Large intestine (tissue), 3 donors: ENCODE data around the gene C10orf71. TPM values are rescaled to one million over a fixed set of nuclear protein-coding genes. Genes with fewer than 3 reads are reported as not detected.

ENCODE experiments used
- DNase-seq, 2 donors: peaks; one replicate each; pipeline versions ENCODE4 v3.0.0 to v3.0.0-alpha.2; 2013
- H3K27ac ChIP-seq: one replicate; pipeline ENCODE4 v1.5.1; 2013; ENCODE audit warnings: low read length
- H3K27me3 ChIP-seq: 2 replicates; pipeline ENCODE4 v1.6.1; 2013; ENCODE audit warnings: low read length; ENCODE audit not compliant: control insufficient read depth, insufficient read depth
- H3K36me3 ChIP-seq: 2 replicates; pipeline ENCODE4 v1.6.1; 2013; ENCODE audit warnings: low read length; ENCODE audit not compliant: control insufficient read depth, insufficient read depth
- H3K4me1 ChIP-seq: one replicate; pipeline ENCODE4 v1.6.1; 2013; ENCODE audit warnings: low read length; ENCODE audit not compliant: control insufficient read depth, insufficient read depth
- H3K4me3 ChIP-seq: one replicate; pipeline ENCODE4 v1.5.1; 2013; ENCODE audit warnings: low read length
- H3K9me3 ChIP-seq: one replicate; pipeline ENCODE4 v1.6.1; 2013; ENCODE audit warnings: mild to moderate bottlenecking, low read depth, low read length, moderate library complexity; ENCODE audit not compliant: control insufficient read depth
- WGBS: methylation state at CpG from one replicate; pipeline ENCODE4 v1.1.5; 2013; ENCODE audit warnings: low lambda C conversion rate; ENCODE audit not compliant: insufficient coverage; 5-methylcytosine and 5-hydroxymethylcytosine counted together
- polyA plus RNA-seq: library from polyadenylated mRNA; unstranded; fragments of 120-200 nt; gene quantifications from one replicate; pipeline ENCODE4 v1.2.1, GENCODE V29; 2013

The C10orf71 gene
- polyA plus RNA-seq, 1 donor, result 0.01 TPM

DNA sequence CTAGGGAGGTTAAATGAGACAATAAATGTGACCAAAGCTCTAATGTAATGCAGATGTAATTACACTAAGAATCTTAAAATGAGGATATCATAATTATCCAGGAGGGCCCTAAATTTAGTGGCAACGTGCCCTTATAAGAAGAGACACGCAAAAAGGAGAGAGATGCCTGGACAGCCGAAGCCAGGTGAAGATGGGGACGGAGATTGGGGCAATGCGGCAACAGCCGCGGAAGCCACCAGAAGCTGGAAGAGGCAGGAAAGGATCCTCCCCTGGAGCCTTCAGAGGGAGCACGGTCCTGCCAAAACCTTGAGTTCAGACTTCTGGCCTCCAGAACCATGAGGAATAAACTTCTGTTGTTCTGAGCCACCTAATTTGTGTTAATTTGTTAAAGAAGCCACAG is 25.3 kb upstream of the C10orf71 start:
- Histone ChIP-seq H3K36me3 (no peaks in the 10 kb centered on the region), H3K27me3 (peaks cover 3% of the 10 kb centered on the region), H3K4me3 (no peak overlapping the region), H3K9me3 (no peaks in the 10 kb centered on the region), H3K4me1 (no peaks in the 10 kb centered on the region), H3K27ac (no peak overlapping the region)
- WGBS, result 100% methylated on average over 4 of the region's 8 CpGs
- DNase-seq, result no peak

DNA sequence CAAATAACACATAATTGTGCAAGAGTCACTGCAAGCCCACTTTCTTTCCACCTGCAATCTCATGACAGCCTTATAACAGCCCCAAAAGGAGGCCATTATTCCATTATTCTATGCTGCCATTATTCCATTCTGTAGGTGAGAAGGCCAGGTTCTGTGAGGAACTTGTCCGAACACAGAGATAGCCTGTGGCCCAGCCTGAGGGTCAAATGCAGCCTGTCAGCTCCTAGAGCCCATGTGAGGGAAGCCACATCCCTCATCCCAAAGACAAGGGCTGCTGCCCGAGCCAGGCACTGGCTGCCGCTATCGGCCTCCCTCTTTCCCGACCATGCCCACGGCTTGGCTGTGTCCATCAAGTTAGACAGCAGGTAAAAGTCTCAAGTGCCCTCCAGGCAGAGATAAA is 24.1 kb upstream of the C10orf71 start:
- Histone ChIP-seq H3K4me1 (no peaks in the 10 kb centered on the region), H3K27ac (no peak overlapping the region), H3K4me3 (no peak overlapping the region), H3K9me3 (no peaks in the 10 kb centered on the region), H3K36me3 (no peaks in the 10 kb centered on the region), H3K27me3 (peaks cover 3% of the 10 kb centered on the region)
- WGBS, result no CpG with 5 or more reads among the region's 6 CpGs
- DNase-seq, result no peak

DNA sequence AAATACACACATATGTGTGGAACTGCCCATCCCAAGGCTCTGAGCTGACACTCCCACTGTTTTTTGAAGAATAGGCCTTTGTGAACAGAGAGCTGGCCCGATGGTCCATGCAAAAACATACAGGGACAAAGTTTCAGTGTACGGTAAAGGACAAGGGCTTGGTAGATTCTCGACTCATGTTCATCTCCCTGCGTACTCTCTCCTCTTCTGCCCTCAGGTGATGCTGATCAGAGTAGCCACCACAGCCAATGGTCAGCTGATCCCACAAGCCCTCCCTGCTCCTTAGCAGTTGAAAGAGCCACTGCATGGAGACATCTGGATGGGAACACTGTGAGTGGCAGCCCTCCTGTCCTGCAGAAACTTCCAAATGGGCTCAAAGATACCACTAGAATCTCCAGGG is 23.1 kb upstream of the C10orf71 start:
- H3K4me3 ChIP-seq, result no peak overlapping the region
- no peaks in the 10 kb centered on the region for H3K4me1 ChIP-seq
- WGBS, result no CpG with 5 or more reads among the region's 4 CpGs
- peaks cover 3% of the 10 kb centered on the region for H3K27me3 ChIP-seq
- H3K36me3 ChIP-seq, result no peaks in the 10 kb centered on the region
- no peaks in the 10 kb centered on the region for H3K9me3 ChIP-seq
- DNase-seq, result no peak
- no peak overlapping the region for H3K27ac ChIP-seq

DNA sequence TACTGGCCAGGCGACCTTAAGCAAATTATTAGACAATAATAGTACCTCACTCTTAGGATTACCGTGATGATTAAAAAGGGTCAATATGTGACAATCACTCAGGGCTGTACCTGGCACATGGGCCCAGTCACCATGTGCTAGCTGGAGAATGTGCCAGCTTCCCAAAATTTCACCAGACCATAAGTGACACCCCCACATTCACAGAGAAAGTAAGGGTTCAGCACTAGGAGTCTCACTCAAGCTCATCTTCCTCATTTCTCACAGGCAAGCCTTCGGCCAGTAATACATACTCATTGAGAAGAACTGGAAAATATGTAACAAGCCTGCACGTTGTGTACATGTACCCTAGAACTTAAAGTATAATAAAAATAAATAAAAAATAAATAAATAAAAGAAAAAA is 22.4 kb upstream of the C10orf71 start:
- H3K9me3 ChIP-seq, result no peaks in the 10 kb centered on the region
- no peaks in the 10 kb centered on the region for H3K36me3 ChIP-seq
- no peak overlapping the region for H3K4me3 ChIP-seq
- no peaks in the 10 kb centered on the region for H3K4me1 ChIP-seq
- H3K27ac ChIP-seq, result no peak overlapping the region
- DNase-seq, result no peak
- peaks cover 5% of the 10 kb centered on the region for H3K27me3 ChIP-seq
- WGBS, result no CpG with 5 or more reads among the region's 4 CpGs

DNA sequence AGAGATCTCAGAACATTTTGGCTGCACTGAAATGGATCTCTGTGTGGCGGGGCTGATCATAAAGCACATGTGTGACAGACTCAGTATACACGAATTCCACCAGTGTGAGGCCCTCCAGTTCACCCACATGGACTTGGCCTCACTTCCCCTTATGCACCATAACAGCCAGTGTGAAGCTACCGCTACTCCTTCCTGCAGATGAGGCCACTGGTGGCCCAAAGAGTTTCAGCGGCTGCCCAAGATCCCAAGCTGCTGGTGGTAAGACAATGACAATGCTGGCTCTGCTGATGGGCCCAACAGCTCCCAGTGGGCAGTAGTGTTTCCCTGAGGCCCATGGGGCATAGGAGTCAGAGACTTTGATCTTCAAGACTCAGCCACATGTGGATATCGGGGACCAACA is 21.0 kb upstream of the C10orf71 start:
- no peaks in the 10 kb centered on the region for H3K36me3 ChIP-seq
- peaks cover 12% of the 10 kb centered on the region for H3K27me3 ChIP-seq
- no CpG with 5 or more reads among the region's 5 CpGs for WGBS
- no peaks in the 10 kb centered on the region for H3K4me1 ChIP-seq
- no peak overlapping the region for H3K4me3 ChIP-seq
- no peaks in the 10 kb centered on the region for H3K9me3 ChIP-seq
- no peak for DNase-seq
- no peak overlapping the region for H3K27ac ChIP-seq

DNA sequence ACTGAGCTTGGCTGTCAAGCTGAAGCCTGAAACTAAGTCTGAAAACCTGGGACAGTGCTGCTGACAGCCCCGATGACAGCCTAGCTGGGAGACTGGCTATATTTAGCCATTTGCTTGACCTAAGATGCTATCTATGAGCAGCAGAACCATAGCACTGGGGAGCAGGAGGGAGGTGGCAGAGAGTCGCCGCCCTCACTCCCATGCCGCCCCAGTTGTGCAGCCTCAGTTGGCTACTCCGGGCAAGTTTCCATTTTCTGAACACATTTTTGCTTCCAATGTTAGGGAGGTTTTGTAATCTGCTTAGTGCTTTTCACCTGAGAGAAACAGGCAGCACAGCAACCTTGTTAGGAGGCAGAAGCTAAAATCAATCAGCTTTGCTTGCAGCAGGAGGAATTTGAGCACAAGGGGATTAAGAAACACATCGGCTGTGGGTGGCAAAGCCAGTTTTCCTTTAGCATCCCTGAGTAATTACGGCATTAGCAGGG is 20.4 kb upstream of the C10orf71 start:
- Histone ChIP-seq H3K9me3 (no peaks in the 10 kb centered on the region), H3K4me1 (no peaks in the 10 kb centered on the region), H3K4me3 (no peak overlapping the region), H3K27me3 (peaks cover 12% of the 10 kb centered on the region), H3K36me3 (no peaks in the 10 kb centered on the region), H3K27ac (no peak overlapping the region)
- no CpG with 5 or more reads among the region's 7 CpGs for WGBS
- no peak for DNase-seq

DNA sequence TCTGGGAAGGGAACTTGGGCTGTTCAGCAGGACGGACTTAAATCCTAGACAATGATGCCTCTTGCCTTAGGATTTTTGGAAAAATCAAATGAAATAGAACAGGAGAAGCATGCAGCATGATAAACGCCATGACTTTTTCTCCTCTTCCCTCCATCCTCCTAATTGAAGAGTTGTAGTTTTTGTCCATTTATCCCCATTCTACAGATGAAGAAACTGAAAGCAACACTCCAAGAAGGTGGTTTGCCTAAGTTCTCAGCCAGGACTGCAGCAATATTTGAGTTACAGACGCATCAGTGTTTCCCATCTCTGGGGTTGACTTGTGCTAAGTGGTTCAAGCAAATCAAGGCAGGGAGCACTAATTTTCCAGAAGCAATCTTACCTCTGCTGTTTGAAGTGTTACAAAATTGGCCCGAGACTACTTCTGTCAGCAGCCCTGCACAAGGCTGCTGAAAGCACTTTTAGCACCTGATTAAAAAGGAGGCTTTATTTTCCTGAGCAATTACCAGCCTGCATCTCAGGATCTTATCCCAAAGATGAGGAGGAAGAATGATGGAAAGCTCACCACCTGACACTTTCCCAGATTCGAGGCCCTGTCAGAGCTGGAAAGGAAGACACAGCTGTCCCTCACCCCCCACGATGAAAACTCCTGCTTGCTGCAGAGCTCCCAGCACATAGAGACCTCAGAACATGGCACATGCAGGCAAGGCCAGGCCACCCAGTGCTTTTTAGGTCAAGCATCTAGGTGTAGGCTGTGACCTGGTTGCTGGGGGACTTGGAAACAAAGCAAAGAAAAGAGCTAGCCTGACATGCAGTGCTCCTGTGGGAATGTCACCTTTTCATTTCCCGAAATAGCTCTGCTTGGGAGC is 19.7 kb upstream of the C10orf71 start:
- H3K9me3 ChIP-seq, result no peaks in the 10 kb centered on the region
- H3K36me3 ChIP-seq, result no peaks in the 10 kb centered on the region
- no peak overlapping the region for H3K27ac ChIP-seq
- H3K4me3 ChIP-seq, result no peak overlapping the region
- H3K4me1 ChIP-seq, result no peaks in the 10 kb centered on the region
- WGBS, result 100% methylated on average over 1 of the region's 7 CpGs
- DNase-seq, result no peak
- H3K27me3 ChIP-seq, result peaks cover 12% of the 10 kb centered on the region

DNA sequence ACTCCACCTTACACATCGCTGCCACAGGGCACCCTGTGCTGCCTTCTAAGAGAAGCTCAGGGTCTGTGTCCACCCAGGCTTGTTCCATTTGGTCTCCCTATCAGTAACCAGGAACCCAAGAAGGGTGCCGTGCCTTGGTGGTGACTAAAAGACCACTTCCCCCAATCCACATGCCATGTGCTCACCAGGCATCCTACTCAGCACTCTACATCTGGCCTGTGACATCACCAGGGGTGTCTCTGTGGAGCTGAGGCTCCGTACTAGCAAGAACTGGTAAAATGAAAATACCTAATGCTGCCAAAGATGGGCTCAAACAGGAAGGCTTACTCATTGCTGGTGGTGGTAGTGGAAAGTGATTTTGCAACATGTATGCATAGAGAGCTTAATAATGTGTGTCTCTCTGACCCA is 19.0 kb upstream of the C10orf71 start:
- Histone ChIP-seq H3K27me3 (peaks cover 12% of the 10 kb centered on the region), H3K4me1 (no peaks in the 10 kb centered on the region), H3K36me3 (no peaks in the 10 kb centered on the region), H3K9me3 (no peaks in the 10 kb centered on the region), H3K27ac (no peak overlapping the region), H3K4me3 (no peak overlapping the region)
- WGBS, result no CpG with 5 or more reads among the region's 3 CpGs
- no peak for DNase-seq

DNA sequence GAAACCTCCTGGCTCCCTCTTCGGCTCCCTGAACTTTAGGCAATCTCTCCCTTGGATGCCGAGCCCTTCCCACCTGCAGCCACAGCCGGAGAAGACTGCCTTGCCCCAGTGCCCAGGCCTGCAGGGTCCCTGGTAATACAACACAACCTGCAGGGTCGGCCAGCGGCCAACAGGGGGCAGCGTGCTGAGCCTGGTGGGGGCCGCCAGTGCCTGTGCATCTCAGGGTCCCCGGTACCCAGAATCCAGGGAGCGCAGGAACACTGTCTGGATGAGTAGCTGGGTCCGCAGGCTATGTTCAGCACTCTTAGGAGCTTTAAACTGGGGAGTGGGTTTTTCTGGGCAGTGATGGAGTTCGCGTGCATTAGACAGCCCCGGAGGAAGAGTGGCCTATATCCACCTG is 17.5 kb upstream of the C10orf71 start:
- H3K27me3 ChIP-seq, result peaks cover 12% of the 10 kb centered on the region
- no CpG with 5 or more reads among the region's 13 CpGs for WGBS
- H3K4me1 ChIP-seq, result no peaks in the 10 kb centered on the region
- no peaks in the 10 kb centered on the region for H3K9me3 ChIP-seq
- no peak overlapping the region for H3K27ac ChIP-seq
- no peak for DNase-seq
- no peak overlapping the region for H3K4me3 ChIP-seq
- no peaks in the 10 kb centered on the region for H3K36me3 ChIP-seq

DNA sequence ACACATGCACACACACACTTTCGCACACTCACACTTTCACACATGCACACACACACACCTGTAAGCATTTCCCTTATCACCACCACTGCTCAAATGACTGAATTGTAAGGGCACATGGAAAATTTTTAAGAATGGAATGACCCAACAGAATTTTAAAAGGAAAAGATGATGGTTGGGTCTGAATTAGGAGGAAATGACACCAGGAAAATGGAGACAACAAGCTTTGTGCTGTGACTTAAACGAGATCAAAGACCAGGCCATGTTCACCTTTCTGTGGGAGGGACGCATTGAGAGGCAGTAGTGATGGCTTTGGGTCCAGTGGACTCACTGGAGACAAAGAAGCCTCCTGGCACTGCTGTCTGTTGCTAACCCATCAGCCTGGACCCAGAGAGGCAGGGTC is 16.7 kb upstream of the C10orf71 start:
- H3K27ac ChIP-seq, result no peak overlapping the region
- H3K36me3 ChIP-seq, result no peaks in the 10 kb centered on the region
- peaks cover 12% of the 10 kb centered on the region for H3K27me3 ChIP-seq
- WGBS, result no CpG with 5 or more reads among the region's 3 CpGs
- H3K4me3 ChIP-seq, result no peak overlapping the region
- H3K4me1 ChIP-seq, result no peaks in the 10 kb centered on the region
- no peak for DNase-seq
- no peaks in the 10 kb centered on the region for H3K9me3 ChIP-seq

DNA sequence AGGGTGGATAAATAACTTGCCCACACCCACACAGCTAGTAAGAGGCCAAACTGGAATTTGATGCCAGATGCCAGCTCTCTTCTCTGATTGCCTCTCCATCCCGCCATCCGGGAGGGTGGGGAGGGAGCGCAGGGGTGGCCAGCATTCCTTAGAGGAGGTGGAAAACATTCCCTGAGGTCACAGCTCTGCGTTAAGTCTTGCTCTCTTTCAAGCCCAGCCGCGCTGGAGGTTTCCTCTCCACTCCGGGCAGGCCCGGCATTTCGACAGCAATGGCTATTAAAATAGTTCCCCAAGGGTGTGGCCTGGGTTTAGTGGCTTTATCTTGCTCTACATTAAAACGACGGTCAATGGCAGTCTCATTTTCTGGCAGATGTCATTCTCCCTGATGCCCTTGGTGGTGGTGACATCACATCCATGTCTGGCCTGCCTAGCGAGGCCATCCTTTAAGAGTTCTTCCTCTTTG is 16.1 kb upstream of the C10orf71 start:
- no CpG with 5 or more reads among the region's 12 CpGs for WGBS

More for the DNA sequence above, 16.1 kb upstream of the C10orf71 start:
- no peak for DNase-seq
- Histone ChIP-seq H3K9me3 (no peaks in the 10 kb centered on the region), H3K27ac (no peak overlapping the region), H3K27me3 (peaks cover 12% of the 10 kb centered on the region), H3K4me3 (no peak overlapping the region), H3K4me1 (no peaks in the 10 kb centered on the region), H3K36me3 (no peaks in the 10 kb centered on the region)
